Measurements from ENCODE around the gene HELQ.

Gene HELQ

DNA sequence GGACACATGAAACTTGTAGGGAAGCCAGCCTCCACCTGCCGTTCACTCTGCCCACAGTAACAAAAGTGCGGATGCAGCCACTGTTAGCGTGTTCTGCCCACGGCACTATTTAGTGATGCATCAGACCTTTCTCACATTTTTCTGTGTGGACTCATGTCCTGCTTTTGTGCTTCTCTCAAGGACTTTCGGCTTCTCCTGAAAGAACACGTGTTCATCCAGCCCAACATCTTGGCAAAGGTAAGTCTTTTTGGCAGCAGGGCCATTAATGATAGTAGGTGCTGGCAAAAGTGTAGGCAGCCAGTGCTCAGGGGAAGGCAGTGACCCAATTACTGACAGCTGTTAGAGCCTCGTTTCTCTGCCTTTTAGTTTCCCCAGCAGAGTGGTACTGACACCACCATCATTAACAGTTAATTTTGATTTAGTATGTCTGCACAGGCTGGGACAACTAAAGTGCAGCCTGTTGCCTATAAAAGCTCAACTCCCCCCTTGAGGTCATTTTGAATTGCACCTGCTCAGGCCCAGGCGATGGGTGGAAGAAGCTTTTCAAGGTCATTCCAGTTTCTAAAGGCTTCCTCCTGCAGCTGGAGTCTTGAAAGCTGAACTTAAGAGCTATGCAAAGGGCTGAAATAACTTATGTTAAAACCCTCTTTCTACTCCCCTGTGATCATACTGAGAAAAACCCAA is 66.4 kb downstream of the HELQ start:
- Histone ChIP-seq H3K4me3 (ENCODE audit: low read depth in 1 of 2, low read length in 2 of 2) (no peak overlapping the region), H3K27ac (ENCODE audit: low read depth, low read length) (no peak overlapping the region), H3K27me3 (ENCODE audit: control insufficient read depth in 1 of 2, insufficient read depth in 2 of 2, low read length in 2 of 2) (no peaks in the 10 kb centered on the region), H3K4me1 (ENCODE audit: insufficient read depth, low read length) (peaks cover 32% of the 10 kb centered on the region), H3K9me3 (ENCODE audit: low read length) (no peaks in the 10 kb centered on the region), H3K9ac (ENCODE audit: low read length) (no peak overlapping the region), H3K36me3 (ENCODE audit: insufficient read depth, low read length) (no peaks in the 10 kb centered on the region)

DNA sequence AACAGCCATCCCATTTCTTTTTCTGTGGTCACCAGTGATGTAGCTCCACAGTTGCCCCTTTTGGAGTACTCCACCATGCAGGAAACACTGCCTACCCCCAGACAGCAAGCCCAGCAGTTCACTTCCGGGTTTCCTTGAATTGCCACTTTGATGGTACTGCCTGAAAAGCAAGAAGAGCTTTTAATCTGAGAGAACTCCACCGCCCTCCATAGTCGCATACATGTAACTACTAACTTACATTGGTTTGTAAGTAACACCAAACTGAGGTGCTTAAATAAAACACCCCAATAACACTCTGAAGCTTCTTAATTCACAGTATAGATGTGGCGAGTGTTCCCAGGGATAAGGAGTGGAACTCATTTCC is 67.3 kb downstream of the HELQ start:
- H3K4me3 ChIP-seq (ENCODE audit: low read depth in 1 of 2, low read length in 2 of 2): no peak overlapping the region
- H3K27ac ChIP-seq (ENCODE audit: low read depth, low read length): no peak overlapping the region
- H3K9me3 ChIP-seq (ENCODE audit: low read length): no peaks in the 10 kb centered on the region
- H3K4me1 ChIP-seq (ENCODE audit: insufficient read depth, low read length): peaks cover 32% of the 10 kb centered on the region
- no peak overlapping the region for H3K9ac ChIP-seq (ENCODE audit: low read length)
- H3K36me3 ChIP-seq (ENCODE audit: insufficient read depth, low read length): no peaks in the 10 kb centered on the region
- H3K27me3 ChIP-seq (ENCODE audit: control insufficient read depth in 1 of 2, insufficient read depth in 2 of 2, low read length in 2 of 2): no peaks in the 10 kb centered on the region

DNA sequence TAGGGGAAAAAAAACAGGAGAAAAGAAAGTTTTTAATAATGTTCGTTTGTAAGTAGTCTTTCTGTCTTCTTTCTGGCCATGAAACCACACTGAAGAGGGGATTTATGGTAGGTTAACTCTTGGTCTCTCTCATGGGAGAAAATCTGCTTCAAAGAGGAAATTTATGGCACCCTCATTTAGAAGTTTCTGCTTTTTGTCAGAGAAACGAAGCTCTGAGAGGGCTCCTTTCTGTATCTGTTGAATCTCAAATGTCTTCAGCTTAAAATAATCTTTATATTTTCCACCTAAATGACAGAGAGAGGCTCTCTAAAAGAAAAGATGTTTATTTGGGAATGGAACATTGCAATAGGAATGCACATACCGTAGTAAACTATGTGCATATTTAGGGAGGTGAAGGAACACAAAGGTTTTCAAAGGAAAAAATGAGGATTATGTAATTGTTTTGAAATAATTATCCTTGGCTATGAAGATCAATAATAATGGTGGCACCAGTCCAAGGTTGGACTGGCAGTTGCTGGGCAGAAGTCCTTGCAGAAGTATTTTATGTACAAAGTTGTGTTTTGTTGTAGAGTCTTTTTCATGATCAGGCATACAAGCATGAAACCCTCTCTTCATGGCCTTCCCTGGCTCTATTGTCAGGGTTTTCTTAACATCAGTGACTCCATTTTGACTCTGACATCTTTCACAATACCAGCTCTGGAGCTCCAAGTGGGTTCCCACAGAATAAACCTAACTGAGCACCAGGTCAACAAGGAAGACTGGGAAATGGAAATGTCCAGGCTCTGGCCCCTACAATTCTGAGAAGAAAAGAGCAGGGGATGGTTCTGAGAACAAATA is 67.9 kb downstream of the HELQ start:
- Histone ChIP-seq H3K27ac (ENCODE audit: low read depth, low read length) (no peak overlapping the region), H3K4me3 (ENCODE audit: low read depth in 1 of 2, low read length in 2 of 2) (no peak overlapping the region), H3K9me3 (ENCODE audit: low read length) (no peaks in the 10 kb centered on the region), H3K27me3 (ENCODE audit: control insufficient read depth in 1 of 2, insufficient read depth in 2 of 2, low read length in 2 of 2) (no peaks in the 10 kb centered on the region), H3K9ac (ENCODE audit: low read length) (no peak overlapping the region), H3K36me3 (ENCODE audit: insufficient read depth, low read length) (no peaks in the 10 kb centered on the region), H3K4me1 (ENCODE audit: insufficient read depth, low read length) (peaks cover 32% of the 10 kb centered on the region)

DNA sequence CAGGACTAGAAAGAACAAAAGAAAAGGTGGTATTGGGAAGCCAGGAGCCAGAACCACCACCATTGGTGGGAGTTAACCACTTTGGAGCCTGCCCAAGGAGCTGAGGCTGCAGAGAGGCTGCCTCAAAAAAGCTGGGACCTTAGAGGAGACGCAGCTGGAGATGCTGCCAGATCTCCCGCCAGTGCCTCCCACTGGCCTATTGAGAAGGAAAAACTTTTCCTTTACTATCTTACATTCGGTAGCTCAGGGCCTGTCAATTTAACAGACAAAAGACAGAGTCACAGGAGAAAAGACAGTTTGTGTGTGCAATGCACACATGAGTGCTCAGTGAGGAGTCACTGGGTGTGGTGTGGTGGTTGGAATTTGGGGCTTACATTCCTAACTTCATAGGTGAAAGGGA is 68.6 kb downstream of the HELQ start:
- Histone ChIP-seq H3K4me3 (ENCODE audit: low read depth in 1 of 2, low read length in 2 of 2) (no peak overlapping the region), H3K9ac (ENCODE audit: low read length) (no peak overlapping the region), H3K27me3 (ENCODE audit: control insufficient read depth in 1 of 2, insufficient read depth in 2 of 2, low read length in 2 of 2) (no peaks in the 10 kb centered on the region), H3K4me1 (ENCODE audit: insufficient read depth, low read length) (peaks cover 32% of the 10 kb centered on the region), H3K36me3 (ENCODE audit: insufficient read depth, low read length) (no peaks in the 10 kb centered on the region), H3K27ac (ENCODE audit: low read depth, low read length) (no peak overlapping the region), H3K9me3 (ENCODE audit: low read length) (no peaks in the 10 kb centered on the region)

DNA sequence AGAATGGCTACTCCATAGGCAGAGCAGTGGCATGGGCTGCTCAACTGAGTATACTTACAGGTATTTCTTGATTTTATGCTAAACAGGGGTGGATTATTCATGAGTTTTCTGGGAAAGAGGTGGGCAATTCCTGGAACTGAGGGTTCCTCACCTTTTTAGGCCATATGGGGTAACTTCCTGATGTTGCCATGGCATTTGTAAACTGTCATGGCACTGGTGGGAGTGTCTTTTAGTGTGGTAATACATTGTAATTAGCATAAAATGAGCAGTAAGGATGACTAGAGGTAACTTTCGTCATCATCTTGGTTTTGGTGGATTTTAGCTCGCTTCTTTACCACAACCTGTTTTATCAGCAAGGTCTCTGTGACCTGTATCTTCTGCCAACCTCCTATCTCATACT is 72.8 kb downstream of the HELQ start:
- Histone ChIP-seq H3K36me3 (ENCODE audit: insufficient read depth, low read length) (no peaks in the 10 kb centered on the region), H3K9ac (ENCODE audit: low read length) (no peak overlapping the region), H3K27ac (ENCODE audit: low read depth, low read length) (no peak overlapping the region), H3K9me3 (ENCODE audit: low read length) (no peaks in the 10 kb centered on the region), H3K4me3 (ENCODE audit: low read depth in 1 of 2, low read length in 2 of 2) (no peak overlapping the region), H3K4me1 (ENCODE audit: insufficient read depth, low read length) (peaks cover 13% of the 10 kb centered on the region), H3K27me3 (ENCODE audit: control insufficient read depth in 1 of 2, insufficient read depth in 2 of 2, low read length in 2 of 2) (no peaks in the 10 kb centered on the region)

DNA sequence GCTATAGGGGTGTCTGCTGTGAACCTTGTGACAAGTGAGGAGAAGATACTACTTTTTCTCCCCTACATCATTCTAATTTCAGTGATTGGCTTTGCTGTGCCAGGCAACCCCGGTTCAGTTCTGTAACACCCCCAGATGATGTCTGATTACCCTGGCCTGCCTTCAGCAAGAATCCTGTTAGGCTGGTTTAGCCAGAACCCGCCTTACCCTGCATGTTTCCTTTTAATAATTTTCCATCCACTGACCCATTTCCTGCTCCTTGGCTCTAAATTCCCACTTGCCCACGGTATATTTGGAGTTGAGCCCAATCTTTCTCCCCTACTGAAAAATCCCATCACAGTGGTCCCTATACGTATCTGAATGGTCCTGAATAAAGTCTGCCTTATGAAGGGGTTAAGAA is 74.5 kb downstream of the HELQ start:
- Histone ChIP-seq H3K4me3 (ENCODE audit: low read depth in 1 of 2, low read length in 2 of 2) (no peak overlapping the region), H3K36me3 (ENCODE audit: insufficient read depth, low read length) (no peaks in the 10 kb centered on the region), H3K27ac (ENCODE audit: low read depth, low read length) (no peak overlapping the region), H3K27me3 (ENCODE audit: control insufficient read depth in 1 of 2, insufficient read depth in 2 of 2, low read length in 2 of 2) (no peaks in the 10 kb centered on the region), H3K9ac (ENCODE audit: low read length) (no peak overlapping the region), H3K9me3 (ENCODE audit: low read length) (no peaks in the 10 kb centered on the region), H3K4me1 (ENCODE audit: insufficient read depth, low read length) (no peaks in the 10 kb centered on the region)

DNA sequence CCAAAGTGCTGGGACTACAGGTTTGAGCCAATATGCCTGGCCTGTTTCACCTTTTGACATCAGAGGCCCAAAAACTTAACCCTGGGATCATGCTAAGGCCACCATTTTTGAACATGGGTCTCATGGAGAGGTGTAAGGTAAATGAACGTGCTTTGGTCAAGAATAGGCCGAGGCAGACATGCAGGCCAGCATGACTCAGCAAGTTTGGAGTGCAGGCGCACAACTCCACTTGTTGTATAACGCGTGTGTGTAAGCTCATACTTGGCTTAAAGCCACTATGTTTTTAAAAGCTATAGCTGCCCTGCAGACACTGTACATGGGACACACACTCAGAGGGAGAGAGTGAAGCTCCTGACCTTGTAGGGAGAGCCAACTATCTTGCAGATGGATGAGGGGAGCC is 77.2 kb downstream of the HELQ start:
- Histone ChIP-seq H3K27me3 (ENCODE audit: control insufficient read depth in 1 of 2, insufficient read depth in 2 of 2, low read length in 2 of 2) (no peaks in the 10 kb centered on the region), H3K27ac (ENCODE audit: low read depth, low read length) (no peak overlapping the region), H3K9me3 (ENCODE audit: low read length) (no peaks in the 10 kb centered on the region), H3K4me3 (ENCODE audit: low read depth in 1 of 2, low read length in 2 of 2) (no peak overlapping the region), H3K4me1 (ENCODE audit: insufficient read depth, low read length) (no peaks in the 10 kb centered on the region), H3K36me3 (ENCODE audit: insufficient read depth, low read length) (no peaks in the 10 kb centered on the region), H3K9ac (ENCODE audit: low read length) (no peak overlapping the region)

DNA sequence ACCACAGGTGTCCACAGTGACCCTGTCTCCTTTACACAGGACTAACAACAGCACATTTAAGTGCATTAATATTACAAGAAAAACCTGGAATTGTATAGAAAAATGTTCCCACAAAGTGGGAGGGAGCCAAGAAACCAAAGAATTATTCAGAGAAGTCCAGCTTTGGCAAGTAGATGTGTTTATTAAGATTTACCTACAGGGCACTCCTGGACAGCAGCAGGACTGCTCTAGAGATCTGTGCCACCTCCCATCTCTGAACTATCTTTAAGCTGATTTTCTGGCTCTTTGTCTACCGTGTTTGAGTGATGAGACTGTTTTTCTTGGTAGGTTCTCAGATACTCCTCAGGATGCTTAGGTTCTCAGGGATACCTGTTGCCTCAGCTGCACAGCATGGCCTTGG is 82.7 kb downstream of the HELQ start:
- no peaks in the 10 kb centered on the region for H3K9me3 ChIP-seq (ENCODE audit: low read length)
- H3K36me3 ChIP-seq (ENCODE audit: insufficient read depth, low read length): no peaks in the 10 kb centered on the region
- no peak overlapping the region for H3K4me3 ChIP-seq (ENCODE audit: low read depth in 1 of 2, low read length in 2 of 2)
- H3K9ac ChIP-seq (ENCODE audit: low read length): no peak overlapping the region
- H3K4me1 ChIP-seq (ENCODE audit: insufficient read depth, low read length): no peaks in the 10 kb centered on the region
- H3K27ac ChIP-seq (ENCODE audit: low read depth, low read length): no peak overlapping the region
- H3K27me3 ChIP-seq (ENCODE audit: control insufficient read depth in 1 of 2, insufficient read depth in 2 of 2, low read length in 2 of 2): no peaks in the 10 kb centered on the region

DNA sequence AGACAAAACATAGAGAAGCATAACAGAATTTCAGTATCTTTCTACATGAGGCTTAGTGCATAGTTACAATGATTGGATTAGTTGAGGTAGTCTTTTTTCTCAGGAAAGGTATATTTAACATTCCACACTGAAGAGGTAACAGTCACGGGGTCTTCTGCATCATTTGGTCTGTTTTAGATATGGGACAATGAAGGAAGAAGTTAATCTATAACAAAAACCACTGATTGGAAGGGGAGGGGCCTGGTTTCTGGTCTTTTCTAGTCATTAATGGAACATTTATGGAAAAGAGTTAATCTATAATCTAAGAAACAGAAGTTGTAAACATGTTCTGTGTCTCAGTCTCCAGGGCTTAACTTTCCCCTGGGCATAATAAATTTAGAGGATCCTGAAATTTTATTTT is 83.7 kb downstream of the HELQ start:
- Histone ChIP-seq H3K27me3 (ENCODE audit: control insufficient read depth in 1 of 2, insufficient read depth in 2 of 2, low read length in 2 of 2) (no peaks in the 10 kb centered on the region), H3K27ac (ENCODE audit: low read depth, low read length) (no peak overlapping the region), H3K36me3 (ENCODE audit: insufficient read depth, low read length) (no peaks in the 10 kb centered on the region), H3K9ac (ENCODE audit: low read length) (no peak overlapping the region), H3K4me3 (ENCODE audit: low read depth in 1 of 2, low read length in 2 of 2) (no peak overlapping the region), H3K4me1 (ENCODE audit: insufficient read depth, low read length) (no peaks in the 10 kb centered on the region), H3K9me3 (ENCODE audit: low read length) (no peaks in the 10 kb centered on the region)

DNA sequence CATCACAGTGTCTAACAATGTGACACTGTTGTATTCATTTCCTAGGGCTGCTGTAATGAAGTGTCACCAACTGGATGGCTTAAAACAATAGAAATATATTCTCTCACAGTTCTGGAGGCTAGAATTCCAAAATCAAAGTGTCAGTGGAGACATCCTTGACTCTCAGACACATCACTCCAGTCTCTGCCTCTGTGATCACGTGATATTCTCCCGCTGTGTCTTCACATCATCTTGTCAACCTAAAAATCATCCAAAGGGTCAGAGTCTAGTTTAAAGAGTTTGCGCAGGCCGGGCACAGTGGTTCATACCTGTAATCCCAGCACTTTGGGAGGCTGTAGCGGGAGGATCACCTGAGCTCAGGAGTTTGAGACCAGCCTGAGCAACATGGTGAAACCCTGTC is 84.4 kb downstream of the HELQ start:
- no peak overlapping the region for H3K9ac ChIP-seq (ENCODE audit: low read length)
- no peaks in the 10 kb centered on the region for H3K27me3 ChIP-seq (ENCODE audit: control insufficient read depth in 1 of 2, insufficient read depth in 2 of 2, low read length in 2 of 2)
- no peak overlapping the region for H3K27ac ChIP-seq (ENCODE audit: low read depth, low read length)
- no peaks in the 10 kb centered on the region for H3K9me3 ChIP-seq (ENCODE audit: low read length)
- no peak overlapping the region for H3K4me3 ChIP-seq (ENCODE audit: low read depth in 1 of 2, low read length in 2 of 2)
- no peaks in the 10 kb centered on the region for H3K36me3 ChIP-seq (ENCODE audit: insufficient read depth, low read length)
- H3K4me1 ChIP-seq (ENCODE audit: insufficient read depth, low read length): no peaks in the 10 kb centered on the region

DNA sequence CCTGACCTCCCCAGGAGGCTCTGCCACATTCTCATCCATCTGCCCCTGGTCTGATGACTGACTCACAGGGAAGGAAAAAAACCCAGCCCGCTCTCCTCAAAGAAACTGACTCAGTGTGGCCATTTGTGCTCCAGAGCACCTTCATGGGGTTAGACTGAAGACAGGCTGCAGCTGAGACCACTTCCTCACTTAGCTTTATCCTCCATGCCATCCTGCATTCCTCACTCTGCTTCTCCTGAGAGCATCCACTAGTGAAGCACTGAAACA is 85.0 kb downstream of the HELQ start:
- no peak overlapping the region for H3K9ac ChIP-seq (ENCODE audit: low read length)
- no peaks in the 10 kb centered on the region for H3K27me3 ChIP-seq (ENCODE audit: control insufficient read depth in 1 of 2, insufficient read depth in 2 of 2, low read length in 2 of 2)
- no peaks in the 10 kb centered on the region for H3K4me1 ChIP-seq (ENCODE audit: insufficient read depth, low read length)
- H3K4me3 ChIP-seq (ENCODE audit: low read depth in 1 of 2, low read length in 2 of 2): no peak overlapping the region
- no peaks in the 10 kb centered on the region for H3K9me3 ChIP-seq (ENCODE audit: low read length)
- no peaks in the 10 kb centered on the region for H3K36me3 ChIP-seq (ENCODE audit: insufficient read depth, low read length)
- no peak overlapping the region for H3K27ac ChIP-seq (ENCODE audit: low read depth, low read length)

Measured in muscle layer of colon (tissue), 2 donors.